ENCODE results near the gene RAB11FIP5. TPM values are rescaled to one million over a fixed set of nuclear protein-coding genes. Genes with fewer than 3 reads are reported as not detected.
A peak's percentile ranks its signal among the peaks of the same experiment; 100 is the strongest.

The RAB11FIP5 gene
- total RNA-seq, 1 donor from 2014 or later, result 33.1 TPM

- Histone ChIP-seq H3K27ac (peak overlapping the region; percentile 97), H3K9me3 (no peaks in the 10 kb centered on the region), H3K36me3 (no peaks in the 10 kb centered on the region), H3K27me3 (no peaks in the 10 kb centered on the region), H3K4me1 (peaks cover 34% of the 10 kb centered on the region), H3K4me3 (no peak overlapping the region)
- no peak for DNase-seq (ENCODE audit: extremely low spot score in 2 of 2)
- TF ChIP-seq, protein P1, sequence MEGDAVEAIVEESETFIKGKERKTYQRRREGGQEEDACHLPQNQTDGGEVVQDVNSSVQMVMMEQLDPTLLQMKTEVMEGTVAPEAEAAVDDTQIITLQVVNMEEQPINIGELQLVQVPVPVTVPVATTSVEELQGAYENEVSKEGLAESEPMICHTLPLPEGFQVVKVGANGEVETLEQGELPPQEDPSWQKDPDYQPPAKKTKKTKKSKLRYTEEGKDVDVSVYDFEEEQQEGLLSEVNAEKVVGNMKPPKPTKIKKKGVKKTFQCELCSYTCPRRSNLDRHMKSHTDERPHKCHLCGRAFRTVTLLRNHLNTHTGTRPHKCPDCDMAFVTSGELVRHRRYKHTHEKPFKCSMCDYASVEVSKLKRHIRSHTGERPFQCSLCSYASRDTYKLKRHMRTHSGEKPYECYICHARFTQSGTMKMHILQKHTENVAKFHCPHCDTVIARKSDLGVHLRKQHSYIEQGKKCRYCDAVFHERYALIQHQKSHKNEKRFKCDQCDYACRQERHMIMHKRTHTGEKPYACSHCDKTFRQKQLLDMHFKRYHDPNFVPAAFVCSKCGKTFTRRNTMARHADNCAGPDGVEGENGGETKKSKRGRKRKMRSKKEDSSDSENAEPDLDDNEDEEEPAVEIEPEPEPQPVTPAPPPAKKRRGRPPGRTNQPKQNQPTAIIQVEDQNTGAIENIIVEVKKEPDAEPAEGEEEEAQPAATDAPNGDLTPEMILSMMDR (IDR thresholded peaks at IDR 0.05), result no peak
- TF ChIP-seq POLR2AphosphoS5 (IDR thresholded peaks at IDR 0.05; ENCODE audit: insufficient read depth in 1 of 2, low read depth in 1 of 2), result no peak
- TF ChIP-seq POLR2A (IDR thresholded peaks at IDR 0.05), result no peak
- intact Hi-C loops (cut with DNase I), result loop anchor here (5.0 kb wide), 1 partner anchor 42 kb away; the partner anchor contains the start of gene SFXN5
Observed at GRCh38 chr2:73114273-73114867, 1.6 kb upstream of the RAB11FIP5 start.

DNA sequence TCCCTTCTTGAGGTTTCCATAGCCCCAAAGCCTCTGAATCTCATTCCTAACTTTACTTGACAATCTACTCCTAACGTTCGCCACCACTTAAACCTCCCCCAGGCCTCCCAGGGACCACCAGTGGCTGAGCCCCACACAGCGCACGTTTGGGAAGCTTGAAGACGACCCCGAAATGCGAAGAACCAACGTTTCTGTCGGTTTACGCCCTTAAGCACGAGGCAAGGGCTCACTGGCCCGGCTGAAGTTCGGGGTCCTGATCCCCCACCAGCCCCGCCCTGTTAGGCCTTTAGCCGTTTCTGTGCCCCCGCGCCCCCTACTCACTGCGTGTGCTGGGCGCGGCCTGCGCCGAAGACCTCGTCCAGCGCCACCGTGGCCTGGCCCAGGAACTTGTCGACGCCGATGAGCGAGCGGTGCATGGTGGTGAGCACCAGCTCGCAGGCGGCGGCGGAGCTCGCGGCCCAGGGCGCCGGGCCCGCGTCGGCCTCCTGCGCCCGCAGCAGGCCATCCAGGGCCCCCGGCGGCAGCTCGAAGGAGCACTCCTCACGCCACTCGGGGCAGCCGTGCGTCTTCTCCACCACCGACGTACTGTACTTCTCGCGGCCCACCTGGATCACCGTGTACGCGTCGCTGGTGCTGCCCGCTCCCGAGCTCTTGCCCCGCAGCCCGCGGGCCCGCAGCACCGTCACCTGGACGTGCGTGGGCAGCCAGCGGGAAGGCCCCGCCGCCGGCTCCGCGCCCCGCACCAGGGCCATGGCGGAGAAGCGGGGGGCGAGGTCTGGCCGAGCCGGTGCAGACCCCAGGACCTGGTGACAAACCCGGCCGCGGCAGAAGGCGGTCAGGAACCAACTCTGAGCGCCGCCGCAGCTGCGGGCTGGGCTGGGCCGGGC lies 479 bp downstream of the RAB11FIP5 start:
- no peak for DNase-seq (ENCODE audit: extremely low spot score in 2 of 2)
- TF ChIP-seq POLR2A (IDR thresholded peaks at IDR 0.05) (peak in 1 of 2 donors; percentile 12), POLR2AphosphoS5 (IDR thresholded peaks at IDR 0.05; ENCODE audit: insufficient read depth in 1 of 2, low read depth in 1 of 2) (peak in 1 of 2 donors; percentile 24)
- TF ChIP-seq, protein P1 (IDR thresholded peaks at IDR 0.05), result no peak
- intact Hi-C loops (cut with DNase I), result loop anchor here (5.0 kb wide), 1 partner anchor 40 kb away; the partner anchor contains the start of gene SFXN5
- Histone ChIP-seq H3K9me3 (no peaks in the 10 kb centered on the region), H3K4me1 (peaks cover 46% of the 10 kb centered on the region), H3K27me3 (no peaks in the 10 kb centered on the region), H3K36me3 (no peaks in the 10 kb centered on the region), H3K4me3 (peak overlapping the region; percentile 91 to 100), H3K27ac (peak overlapping the region; percentile 97)

GRCh38 chr2:73111073-73112025 lies 1.4 kb downstream of the RAB11FIP5 start:
- no peaks in the 10 kb centered on the region for H3K36me3 ChIP-seq
- H3K27ac ChIP-seq, result peak overlapping the region; percentile 97
- no peak for DNase-seq (ENCODE audit: extremely low spot score in 2 of 2)
- H3K4me1 ChIP-seq, result peaks cover 55% of the 10 kb centered on the region
- intact Hi-C loops (cut with DNase I), result loop anchor here (5.0 kb wide), 1 partner anchor 39 kb away; the partner anchor contains the start of gene SFXN5
- peak in 1 of 2 donors; percentile 57 for TF ChIP-seq POLR2AphosphoS5 (IDR thresholded peaks at IDR 0.05; ENCODE audit: insufficient read depth in 1 of 2, low read depth in 1 of 2)
- TF ChIP-seq, protein P1 (IDR thresholded peaks at IDR 0.05), result no peak
- H3K27me3 ChIP-seq, result no peaks in the 10 kb centered on the region
- no peaks in the 10 kb centered on the region for H3K9me3 ChIP-seq
- H3K4me3 ChIP-seq, result peak overlapping the region; percentile 91 to 100

- no peaks in the 10 kb centered on the region for H3K36me3 ChIP-seq
- no peaks in the 10 kb centered on the region for H3K27me3 ChIP-seq
- H3K9me3 ChIP-seq, result no peaks in the 10 kb centered on the region
- DNase-seq (ENCODE audit: extremely low spot score in 2 of 2), result no peak
- H3K4me3 ChIP-seq, result peak overlapping the region; percentile 91 to 100
- H3K27ac ChIP-seq, result peak overlapping the region; percentile 97
- intact Hi-C loops (cut with DNase I), result loop anchor here (5.0 kb wide), 1 partner anchor 38 kb away; the partner anchor contains the start of gene SFXN5
- peaks cover 64% of the 10 kb centered on the region for H3K4me1 ChIP-seq
- TF ChIP-seq, protein P1 (IDR thresholded peaks at IDR 0.05), result no peak
- TF ChIP-seq POLR2A (IDR thresholded peaks at IDR 0.05) (no peak), POLR2AphosphoS5 (IDR thresholded peaks at IDR 0.05; ENCODE audit: insufficient read depth in 1 of 2, low read depth in 1 of 2) (no peak)
Observed at GRCh38 chr2:73110168-73111072, 2.3 kb downstream of the RAB11FIP5 start.
